Mesenchymal stem cell (in vitro differentiated cells and primary cell): ENCODE results near the gene KCNE4. TPM values are rescaled to one million over a fixed set of nuclear protein-coding genes. Genes with fewer than 3 reads are reported as not detected.

Experiments used
- DNase-seq: peaks from one replicate; pipeline ENCODE4 v3.0.0-alpha.2; 2013
- H2AFZ ChIP-seq: one replicate; pipeline ENCODE4 v1.6.1; 2013; ENCODE audit warnings: low read depth, mild to moderate bottlenecking, control low read depth, inconsistent platforms, low read length, moderate library complexity
- H2AK5ac ChIP-seq: 2 replicates; pipeline ENCODE4 v1.6.1; 2013; ENCODE audit warnings: low read length, moderate library complexity, mild to moderate bottlenecking, inconsistent platforms; ENCODE audit not compliant: severe bottlenecking
- H2BK120ac ChIP-seq: one replicate; pipeline ENCODE4 v1.6.1; 2013; ENCODE audit warnings: low read depth, mild to moderate bottlenecking, inconsistent platforms, low read length, moderate library complexity
- H2BK12ac ChIP-seq, 2 experiments: one replicate each; pipeline ENCODE4 v1.6.1; 2013; ENCODE audit warnings: inconsistent platforms in 2 of 2, low read length in 2 of 2, mild to moderate bottlenecking in 2 of 2, moderate library complexity in 2 of 2, control low read depth in 1 of 2
- H2BK15ac ChIP-seq: one replicate; pipeline ENCODE4 v1.6.1; 2013; ENCODE audit warnings: mild to moderate bottlenecking, low read depth, inconsistent platforms; ENCODE audit not compliant: poor library complexity, severe bottlenecking
- H2BK5ac ChIP-seq: 2 replicates; pipeline ENCODE4 v1.6.1; 2013; ENCODE audit warnings: low read depth, mild to moderate bottlenecking, low read length, control low read depth, inconsistent platforms; ENCODE audit not compliant: poor library complexity, severe bottlenecking
- H3K14ac ChIP-seq, 2 experiments: one replicate each; pipeline ENCODE4 v1.6.1; 2013; ENCODE audit warnings: inconsistent platforms in 2 of 2, low read length in 2 of 2, control low read depth in 1 of 2, mild to moderate bottlenecking in 1 of 2, moderate library complexity in 1 of 2
- H3K18ac ChIP-seq, 2 experiments: one replicate each; pipeline ENCODE4 v1.6.1; 2013; ENCODE audit warnings: inconsistent platforms in 2 of 2, low read length in 2 of 2, control low read depth in 1 of 2, low read depth in 1 of 2, mild to moderate bottlenecking in 1 of 2
- H3K23ac ChIP-seq, 2 experiments: one replicate each; pipeline ENCODE4 v1.6.1; 2013; ENCODE audit warnings: inconsistent platforms in 2 of 2, low read length in 2 of 2, mild to moderate bottlenecking in 2 of 2, moderate library complexity in 2 of 2, control low read depth in 1 of 2
- H3K27ac ChIP-seq: 2 replicates; pipeline ENCODE4 v1.5.1; 2013; ENCODE audit warnings: mild to moderate bottlenecking, moderate library complexity, low read length, control low read depth, inconsistent platforms; ENCODE audit not compliant: poor library complexity, severe bottlenecking
- H3K27me3 ChIP-seq, 2 experiments: 2 replicates each; pipeline versions ENCODE4 v1.6.1 to v1.7.0; 2013; ENCODE audit warnings: low read length in 2 of 2, mild to moderate bottlenecking in 2 of 2, moderate library complexity in 2 of 2, control low read depth in 1 of 2, inconsistent platforms in 1 of 2; ENCODE audit not compliant: control insufficient read depth in 1 of 2, insufficient read depth in 1 of 2
- H3K36me3 ChIP-seq, 2 experiments: 2 replicates each; pipeline versions ENCODE4 v1.6.1 to v1.7.0; 2013; ENCODE audit warnings: low read length in 2 of 2, control low read depth in 1 of 2, inconsistent platforms in 1 of 2, low read depth in 1 of 2, mild to moderate bottlenecking in 1 of 2; ENCODE audit not compliant: insufficient read depth in 2 of 2, control insufficient read depth in 1 of 2
- H3K4ac ChIP-seq, 2 experiments: one replicate each; pipeline ENCODE4 v1.6.1; 2013; ENCODE audit warnings: inconsistent platforms in 2 of 2, low read length in 2 of 2, mild to moderate bottlenecking in 2 of 2, moderate library complexity in 2 of 2, control low read depth in 1 of 2, low read depth in 1 of 2
- H3K4me1 ChIP-seq: 2 replicates; pipeline ENCODE4 v1.6.1; 2013; ENCODE audit warnings: low read depth, low read length, control low read depth; ENCODE audit not compliant: control insufficient read depth, insufficient read depth
- H3K4me2 ChIP-seq: 2 replicates; pipeline ENCODE4 v1.6.1; 2013; ENCODE audit warnings: low read length, mild to moderate bottlenecking, inconsistent platforms; ENCODE audit not compliant: poor library complexity, severe bottlenecking
- H3K4me3 ChIP-seq, 2 experiments: 2 replicates each; pipeline versions ENCODE4 v1.5.1 to v1.7.0; 2013; ENCODE audit warnings: low read length in 2 of 2, mild to moderate bottlenecking in 2 of 2, control low read depth in 1 of 2, low read depth in 1 of 2; ENCODE audit not compliant: insufficient read depth in 1 of 2
- H3K79me1 ChIP-seq: replicated peaks from 2 replicates; pipeline ENCODE4 v1.6.1; 2013; ENCODE audit warnings: mild to moderate bottlenecking, control low read depth, low read length, inconsistent platforms; ENCODE audit not compliant: poor library complexity, severe bottlenecking
- H3K9ac ChIP-seq: 2 replicates; pipeline ENCODE4 v1.7.0; 2013; ENCODE audit warnings: mild to moderate bottlenecking, low read length, moderate library complexity
- H3K9me3 ChIP-seq: 2 replicates; pipeline ENCODE4 v1.7.0; 2013; ENCODE audit warnings: mild to moderate bottlenecking, low read length; ENCODE audit not compliant: control insufficient read depth
- H4K8ac ChIP-seq: one replicate; pipeline ENCODE4 v1.6.1; 2013; ENCODE audit warnings: inconsistent platforms, mild to moderate bottlenecking, low read length, moderate library complexity
- H4K91ac ChIP-seq: one replicate; pipeline ENCODE4 v1.6.1; 2013; ENCODE audit warnings: mild to moderate bottlenecking, low read length, inconsistent platforms
- WGBS: methylation state at CpG from one replicate; pipeline ENCODE4 v1.1.7; 2013; ENCODE audit warnings: mixed read lengths; 5-methylcytosine and 5-hydroxymethylcytosine counted together
- polyA plus RNA-seq, 2 experiments: library from polyadenylated mRNA; stranded (reverse); fragments of 200-250 nt; gene quantifications; one replicate each; pipeline ENCODE4 v1.2.3, GENCODE V29; 2013

KCNE4 gene, protein sequence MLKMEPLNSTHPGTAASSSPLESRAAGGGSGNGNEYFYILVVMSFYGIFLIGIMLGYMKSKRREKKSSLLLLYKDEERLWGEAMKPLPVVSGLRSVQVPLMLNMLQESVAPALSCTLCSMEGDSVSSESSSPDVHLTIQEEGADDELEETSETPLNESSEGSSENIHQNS
- polyA plus RNA-seq (2013, experiment 1 of 2) = 46.9 TPM
- polyA plus RNA-seq (2013, experiment 2 of 2) = 47.3 TPM

DNA sequence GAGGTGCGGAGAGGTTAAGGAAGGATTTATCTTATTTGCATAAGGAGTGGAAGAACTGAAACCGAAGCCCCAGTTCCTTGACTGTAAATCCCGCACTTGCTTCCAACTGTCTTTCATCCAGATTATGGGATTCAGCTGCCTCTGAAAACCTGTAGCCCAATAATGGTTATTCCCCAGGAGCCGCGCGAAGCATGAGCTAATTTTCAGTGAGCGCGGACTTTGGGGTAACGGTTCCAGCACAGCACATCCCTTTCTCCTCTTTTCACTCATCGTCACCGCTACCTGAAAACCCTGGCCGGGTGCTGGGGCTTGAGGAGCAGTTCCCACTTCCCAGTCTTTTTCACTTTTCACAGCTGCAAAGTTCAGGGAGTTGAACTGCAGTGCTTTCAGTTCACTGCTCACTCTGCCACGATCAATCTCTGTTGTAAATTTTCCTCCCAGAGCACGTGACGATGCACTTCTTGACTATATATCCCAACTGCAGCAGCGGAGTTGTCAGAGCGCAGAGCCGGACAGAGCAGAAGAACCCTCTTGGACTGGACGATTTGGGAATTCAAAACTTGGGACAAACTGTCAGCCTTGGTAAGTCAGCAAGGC is at the start of gene KCNE4:
KCNE4 (plus strand) TSS at position 498 of the 597 bp plus-strand sequence. CDS start 641 bp downstream, outside the sequence.
- H3K4me3 ChIP-seq = peak within 1 kb of the TSS in 1 of 2 experiments; percentile 85
- H3K4me2 ChIP-seq = no peak within 1 kb of the TSS
- H3K18ac ChIP-seq = peak within 1 kb of the TSS; percentile 77 to 95
- peak; percentile 90 for DNase-seq
- peak within 1 kb of the TSS; percentile 69 to 99 for H2BK12ac ChIP-seq
- H2BK15ac ChIP-seq = peak within 1 kb of the TSS; percentile 80
- H2AK5ac ChIP-seq = no peak within 1 kb of the TSS
- no peak within 1 kb of the TSS for H3K27ac ChIP-seq
- H3K4me1 ChIP-seq = peaks cover 5% of the 10 kb centered on the region
- no peaks in the 10 kb centered on the region for H3K79me1 ChIP-seq
- peak within 1 kb of the TSS; percentile 83 for H3K9ac ChIP-seq
- no peak within 1 kb of the TSS for H2AFZ ChIP-seq
- peak within 1 kb of the TSS; percentile 68 for H4K8ac ChIP-seq
- peak within 1 kb of the TSS in 1 of 2 experiments; percentile 91 for H3K14ac ChIP-seq
- H3K9me3 ChIP-seq = no peaks in the 10 kb centered on the region
- no peaks in the 10 kb centered on the region for H3K27me3 ChIP-seq
- peak within 1 kb of the TSS; percentile 57 for H4K91ac ChIP-seq
- H3K23ac ChIP-seq = peak within 1 kb of the TSS in 1 of 2 experiments; percentile 70
- WGBS = 42% methylated on average over 18 of the region's 19 CpGs
- H3K4ac ChIP-seq = peak within 1 kb of the TSS; percentile 57 to 76
- H2BK120ac ChIP-seq = peak within 1 kb of the TSS; percentile 71
- H2BK5ac ChIP-seq = no peak within 1 kb of the TSS
- no peaks in the 10 kb centered on the region for H3K36me3 ChIP-seq

DNA sequence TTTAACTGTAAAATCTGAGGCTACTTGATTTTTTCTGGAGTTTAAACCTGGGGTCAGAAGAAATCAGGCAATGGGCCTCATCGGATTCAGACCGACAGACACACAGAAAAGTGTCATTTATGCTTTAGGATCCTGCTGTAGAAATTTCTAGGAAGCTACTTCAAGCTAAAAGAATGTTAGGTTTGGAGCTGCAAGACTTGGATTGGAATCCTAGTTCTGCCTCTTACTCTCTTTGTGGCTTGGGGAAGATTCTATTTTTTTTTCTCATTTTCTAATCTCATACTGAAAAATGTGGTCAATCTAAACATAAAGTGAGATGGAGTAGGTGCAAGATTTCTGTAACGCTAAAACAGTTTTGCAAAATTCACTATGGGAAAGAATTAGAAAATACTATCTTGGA is 48.8 kb upstream of the KCNE4 start:
- H2BK15ac ChIP-seq = no peak overlapping the region
- no peak overlapping the region for H4K91ac ChIP-seq
- no peaks in the 10 kb centered on the region for H3K27me3 ChIP-seq
- no peak overlapping the region for H3K18ac ChIP-seq
- H3K9ac ChIP-seq = no peak overlapping the region
- no peak overlapping the region for H4K8ac ChIP-seq
- H2BK5ac ChIP-seq = no peak overlapping the region
- no peak overlapping the region for H3K4ac ChIP-seq
- H3K14ac ChIP-seq = no peak overlapping the region
- H3K4me3 ChIP-seq = no peak overlapping the region
- H3K4me1 ChIP-seq = no peaks in the 10 kb centered on the region
- no peaks in the 10 kb centered on the region for H3K9me3 ChIP-seq
- no peak overlapping the region for H3K27ac ChIP-seq
- DNase-seq = no peak
- H3K36me3 ChIP-seq = no peaks in the 10 kb centered on the region
- H3K23ac ChIP-seq = no peak overlapping the region
- H2BK120ac ChIP-seq = no peak overlapping the region
- H3K79me1 ChIP-seq = no peaks in the 10 kb centered on the region
- no peak overlapping the region for H2BK12ac ChIP-seq
- H3K4me2 ChIP-seq = no peak overlapping the region
- WGBS = 96% methylated on average over 3 of the region's 3 CpGs
- H2AFZ ChIP-seq = no peak overlapping the region
- H2AK5ac ChIP-seq = no peak overlapping the region

DNA sequence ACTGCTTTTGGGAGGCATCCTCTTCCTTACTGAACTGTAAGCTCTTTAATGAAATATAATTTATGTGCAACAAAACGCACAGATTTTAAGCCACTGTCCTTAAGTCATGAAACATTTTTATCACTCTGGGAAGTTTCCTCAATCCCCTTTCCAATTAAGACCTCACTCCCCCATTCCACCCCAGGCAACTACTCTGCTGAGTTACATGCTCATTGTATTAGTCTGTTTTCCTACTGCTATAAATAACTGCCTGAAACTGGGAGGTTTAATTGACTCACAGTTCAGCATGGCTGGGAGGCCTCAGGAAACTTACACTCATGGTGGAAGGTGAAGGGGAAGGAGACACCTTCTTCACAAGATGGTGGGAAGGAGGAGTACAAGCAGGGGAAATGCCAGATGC is 46.5 kb upstream of the KCNE4 start:
- H3K18ac ChIP-seq = peak overlapping the region; percentile 16 to 43
- H4K8ac ChIP-seq = no peak overlapping the region
- no peak overlapping the region for H3K23ac ChIP-seq
- no peaks in the 10 kb centered on the region for H3K27me3 ChIP-seq
- H2AK5ac ChIP-seq = no peak overlapping the region
- no peaks in the 10 kb centered on the region for H3K9me3 ChIP-seq
- peak overlapping the region in 1 of 2 experiments; percentile 54 for H2BK12ac ChIP-seq
- no peak overlapping the region for H2BK5ac ChIP-seq
- no peak overlapping the region for H3K27ac ChIP-seq
- no peak overlapping the region for H4K91ac ChIP-seq
- H2BK120ac ChIP-seq = no peak overlapping the region
- H3K4me3 ChIP-seq = no peak overlapping the region
- no peaks in the 10 kb centered on the region for H3K36me3 ChIP-seq
- no peak overlapping the region for H2BK15ac ChIP-seq
- peak; percentile 24 for DNase-seq
- H3K14ac ChIP-seq = no peak overlapping the region
- no peak overlapping the region for H3K4ac ChIP-seq
- H3K9ac ChIP-seq = no peak overlapping the region
- H2AFZ ChIP-seq = no peak overlapping the region
- no peaks in the 10 kb centered on the region for H3K79me1 ChIP-seq
- no peak overlapping the region for H3K4me2 ChIP-seq
- no peaks in the 10 kb centered on the region for H3K4me1 ChIP-seq
- 100% methylated on average over 1 of the region's 1 CpG for WGBS

DNA sequence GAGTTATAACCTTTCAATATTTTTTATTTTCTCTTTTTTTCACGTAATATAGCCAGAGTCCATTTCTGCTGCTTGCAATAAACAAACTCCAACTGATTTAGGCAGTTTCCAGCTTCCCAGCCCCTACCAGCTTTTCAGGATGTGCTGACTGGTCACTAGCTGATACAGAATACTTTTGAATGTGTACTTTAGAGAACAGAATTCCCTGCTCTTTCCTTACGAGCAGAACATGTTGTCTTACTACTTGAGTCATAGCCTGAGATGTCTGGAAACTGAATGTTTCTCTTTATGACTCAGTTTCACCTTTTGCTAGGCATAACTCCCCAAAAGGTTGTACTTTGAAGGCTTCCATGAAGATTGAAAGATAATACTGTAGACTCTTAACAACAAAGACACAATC is 44.5 kb upstream of the KCNE4 start:
- H3K9ac ChIP-seq = no peak overlapping the region
- DNase-seq = peak; percentile 81
- no peak overlapping the region for H3K23ac ChIP-seq
- no peaks in the 10 kb centered on the region for H3K27me3 ChIP-seq
- H2BK12ac ChIP-seq = no peak overlapping the region
- no peak overlapping the region for H2AK5ac ChIP-seq
- no peaks in the 10 kb centered on the region for H3K79me1 ChIP-seq
- H3K27ac ChIP-seq = peak overlapping the region; percentile 28
- H3K9me3 ChIP-seq = no peaks in the 10 kb centered on the region
- no peaks in the 10 kb centered on the region for H3K4me1 ChIP-seq
- no peak overlapping the region for H2BK15ac ChIP-seq
- no peak overlapping the region for H3K4me2 ChIP-seq
- H3K18ac ChIP-seq = peak overlapping the region in 1 of 2 experiments; percentile 80
- H3K4me3 ChIP-seq = no peak overlapping the region
- H3K14ac ChIP-seq = no peak overlapping the region
- H2AFZ ChIP-seq = no peak overlapping the region
- H4K8ac ChIP-seq = peak overlapping the region; percentile 64
- no peak overlapping the region for H3K4ac ChIP-seq
- WGBS = no CpG with 5 or more reads among the region's 2 CpGs
- no peak overlapping the region for H2BK5ac ChIP-seq
- H3K36me3 ChIP-seq = no peaks in the 10 kb centered on the region
- peak overlapping the region; percentile 39 for H4K91ac ChIP-seq
- H2BK120ac ChIP-seq = peak overlapping the region; percentile 92
